A172 (cell line): ENCODE measurements around the gene OLFM3. TPM values are rescaled to one million over a fixed set of nuclear protein-coding genes. Genes with fewer than 3 reads are reported as not detected.

Experiments used
- DNase-seq: peaks from one replicate; pipeline ENCODE4 v3.0.0-alpha.2; 2015; ENCODE audit warnings: low spot score
- total RNA-seq: library from RNA; depleted of rRNA; stranded (reverse); fragments of >200 nt; shearing (Covaris generic); gene quantifications from 2 replicates; pipeline ENCODE4 v1.2.3, GENCODE V29; 2014

Gene OLFM3
- total RNA-seq, 1 experiment from 2014 or later, result not detected

- peak; percentile 10 for DNase-seq
These were observed 147.4 kb downstream of the OLFM3 start for GRCh38 chr1:101849356-101849755.

- no peak for DNase-seq
These were observed 149.1 kb downstream of the OLFM3 start for GRCh38 chr1:101847626-101848025.

GRCh38 chr1:101846820-101847219 lies 149.9 kb downstream of the OLFM3 start:
- no peak for DNase-seq

- DNase-seq, result no peak
These were observed 153.6 kb downstream of the OLFM3 start for GRCh38 chr1:101843160-101843559.

GRCh38 chr1:101841824-101842223 lies 154.9 kb downstream of the OLFM3 start:
- DNase-seq, result no peak

- no peak for DNase-seq
These were observed 160.7 kb downstream of the OLFM3 start for GRCh38 chr1:101835988-101836387.

- DNase-seq, result peak; percentile 18
These were observed 163.4 kb downstream of the OLFM3 start for GRCh38 chr1:101833312-101833711.

- no peak for DNase-seq
These were observed 170.3 kb downstream of the OLFM3 start for GRCh38 chr1:101826416-101826815.

- DNase-seq, result peak; percentile 23
These were observed 176.7 kb downstream of the OLFM3 start for GRCh38 chr1:101820071-101820470.

GRCh38 chr1:101816262-101816661 lies 180.5 kb downstream of the OLFM3 start:
- no peak for DNase-seq

- no peak for DNase-seq
These were observed 198.3 kb downstream of the OLFM3 start for GRCh38 chr1:101798417-101798816.

- no peak for DNase-seq
These were observed 199.0 kb downstream of the OLFM3 start for GRCh38 chr1:101797722-101798121.

- DNase-seq, result no peak
These were observed 215.4 kb downstream of the OLFM3 start for GRCh38 chr1:101781201-101781831.

GRCh38 chr1:101769520-101769919 lies 227.2 kb downstream of the OLFM3 start:
- DNase-seq, result no peak

GRCh38 chr1:101757985-101758384 lies 238.7 kb downstream of the OLFM3 start:
- no peak for DNase-seq

- no peak for DNase-seq
These were observed 240.3 kb downstream of the OLFM3 start for GRCh38 chr1:101756411-101756810.
